K562 (cell line): ENCODE data around the gene FAM168B. TPM values are rescaled to one million over a fixed set of nuclear protein-coding genes. Genes with fewer than 3 reads are reported as not detected.
A peak's percentile ranks its signal among the peaks of the same experiment; 100 is the strongest.

Source experiments
- C11orf30 ChIP-seq: fragments of 450-650 bp; IDR thresholded peaks from 2 replicates; pipeline ENCODE4 v1.6.1; 2016; ENCODE audit warnings: low read depth, mild to moderate bottlenecking
- ELF1 ChIP-seq: fragments of 200-800 bp; sonication (Bioruptor generic); IDR thresholded peaks from 2 replicates; pipeline ENCODE4 v1.6.1; 2016; ENCODE audit warnings: missing genetic modification characterization, missing compliant biosample characterization
- HDAC1 ChIP-seq, 2 experiments: fragments of 450-650 bp; IDR thresholded peaks; 2 replicates each; pipeline ENCODE4 v1.6.1; 2016 to 2017; ENCODE audit warnings: inconsistent platforms in 1 of 2, mild to moderate bottlenecking in 1 of 2, moderate library complexity in 1 of 2
- RAD51 ChIP-seq: fragments of 450-650 bp; IDR thresholded peaks from 2 replicates; pipeline ENCODE4 v1.7.1; 2016; ENCODE audit warnings: low read depth, mild to moderate bottlenecking, borderline replicate concordance
- polyA plus RNA-seq, 8 experiments: library from polyadenylated mRNA; depleted of rRNA in 4 of 8; stranded (reverse) in 5 of 8; unstranded in 3 of 8; fragments of >200 nt; fragmentation: Nextera tagmentation in 2 of 8; fragmentation: Illumina TruSeq in 1 of 8; extraction: Ambion mirVana in 2 of 8; extraction: Trizol in 1 of 8; gene quantifications; 2 replicates each; pipeline versions ENCODE4 v1.2.1 to v1.2.3, GENCODE V29; 2011 to 2014; ENCODE audit warnings: inconsistent platforms in 1 of 8, missing spikeins in 1 of 8
- total RNA-seq, 7 experiments: library from RNA; depleted of rRNA in 6 of 7; stranded (reverse); fragments of >200 nt in 6 of 7; fragmentation: Illumina TruSeq in 2 of 7; extraction: Trizol in 2 of 7; gene quantifications; 2 replicates each; pipeline versions ENCODE4 v1.2.1 to v1.2.3, GENCODE V29; 2011 to 2021; ENCODE audit warnings: low replicate concordance in 1 of 7
- TF ChIP-seq, protein P1 (sequence below): sonication (generic); formaldehyde crosslinking; IDR thresholded peaks from 2 replicates; pipeline ENCODE4 v1.8.0; 2023; ENCODE audit warnings: mild to moderate bottlenecking, missing genetic modification reagents
- TF ChIP-seq, protein P2 (sequence below): fragments of 250-450 bp; sonication (Bioruptor Pico); IDR thresholded peaks from 2 replicates; pipeline ENCODE4 v1.5.0; 2021; ENCODE audit warnings: mild to moderate bottlenecking, borderline replicate concordance
- TF ChIP-seq, protein P3 (sequence below): fragments of 450-650 bp; IDR thresholded peaks from 2 replicates; pipeline ENCODE4 v1.6.1; 2016; ENCODE audit warnings: borderline replicate concordance
- TF ChIP-seq, protein P4 (sequence below): sonication (generic); formaldehyde crosslinking; IDR thresholded peaks from 2 replicates; pipeline ENCODE4 v1.8.0; 2022; ENCODE audit warnings: mild to moderate bottlenecking, missing genetic modification reagents

FAM168B gene
- total and polyA plus RNA-seq, 9 of the 15 experiments (the other 6 are each of a cell fraction or from before 2014, with no cell fraction given), result 3.3 to 76.0 (median 46.1) TPM

DNA sequence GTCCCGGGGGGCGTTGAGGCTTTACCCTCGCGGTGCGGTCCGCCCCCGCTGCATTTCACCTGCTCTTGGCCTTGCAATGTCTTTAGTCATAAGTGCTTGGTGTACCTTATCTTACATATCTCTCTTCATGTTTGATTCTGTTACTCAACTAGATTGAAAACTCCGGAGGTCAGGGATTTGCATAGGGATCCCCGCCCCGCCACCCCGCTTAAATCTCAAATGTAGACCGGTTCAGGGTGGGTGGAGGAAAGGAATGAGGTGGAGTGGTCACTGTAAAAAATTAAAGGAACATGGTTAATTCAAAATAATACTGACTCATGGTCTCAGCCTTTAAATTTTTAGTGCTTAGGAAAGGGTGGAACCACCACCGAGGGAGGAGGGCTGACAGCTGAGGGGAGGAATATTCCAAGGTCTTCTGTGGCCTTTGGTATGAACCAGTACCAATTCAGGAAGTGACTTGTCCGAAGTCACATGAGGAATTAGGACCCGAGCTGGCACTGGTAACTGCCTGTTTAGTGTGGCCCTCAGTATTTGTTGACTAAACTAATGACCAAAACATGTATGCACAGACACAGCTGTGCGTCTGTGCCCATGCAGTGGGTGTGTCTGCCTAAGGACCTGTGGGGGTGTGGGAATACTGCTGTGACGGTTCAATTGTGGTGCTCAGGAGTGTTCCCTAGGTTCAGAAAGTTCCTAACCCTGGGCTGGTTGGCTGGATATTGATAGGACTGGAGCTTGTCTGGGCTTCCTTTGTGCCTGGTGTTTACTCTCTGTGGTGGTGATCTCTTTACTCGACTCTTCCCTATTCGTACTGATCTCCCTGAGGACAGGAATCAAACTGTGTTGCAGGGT is 12.9 kb upstream of the FAM168B start (continued):
- TF ChIP-seq, protein P1, sequence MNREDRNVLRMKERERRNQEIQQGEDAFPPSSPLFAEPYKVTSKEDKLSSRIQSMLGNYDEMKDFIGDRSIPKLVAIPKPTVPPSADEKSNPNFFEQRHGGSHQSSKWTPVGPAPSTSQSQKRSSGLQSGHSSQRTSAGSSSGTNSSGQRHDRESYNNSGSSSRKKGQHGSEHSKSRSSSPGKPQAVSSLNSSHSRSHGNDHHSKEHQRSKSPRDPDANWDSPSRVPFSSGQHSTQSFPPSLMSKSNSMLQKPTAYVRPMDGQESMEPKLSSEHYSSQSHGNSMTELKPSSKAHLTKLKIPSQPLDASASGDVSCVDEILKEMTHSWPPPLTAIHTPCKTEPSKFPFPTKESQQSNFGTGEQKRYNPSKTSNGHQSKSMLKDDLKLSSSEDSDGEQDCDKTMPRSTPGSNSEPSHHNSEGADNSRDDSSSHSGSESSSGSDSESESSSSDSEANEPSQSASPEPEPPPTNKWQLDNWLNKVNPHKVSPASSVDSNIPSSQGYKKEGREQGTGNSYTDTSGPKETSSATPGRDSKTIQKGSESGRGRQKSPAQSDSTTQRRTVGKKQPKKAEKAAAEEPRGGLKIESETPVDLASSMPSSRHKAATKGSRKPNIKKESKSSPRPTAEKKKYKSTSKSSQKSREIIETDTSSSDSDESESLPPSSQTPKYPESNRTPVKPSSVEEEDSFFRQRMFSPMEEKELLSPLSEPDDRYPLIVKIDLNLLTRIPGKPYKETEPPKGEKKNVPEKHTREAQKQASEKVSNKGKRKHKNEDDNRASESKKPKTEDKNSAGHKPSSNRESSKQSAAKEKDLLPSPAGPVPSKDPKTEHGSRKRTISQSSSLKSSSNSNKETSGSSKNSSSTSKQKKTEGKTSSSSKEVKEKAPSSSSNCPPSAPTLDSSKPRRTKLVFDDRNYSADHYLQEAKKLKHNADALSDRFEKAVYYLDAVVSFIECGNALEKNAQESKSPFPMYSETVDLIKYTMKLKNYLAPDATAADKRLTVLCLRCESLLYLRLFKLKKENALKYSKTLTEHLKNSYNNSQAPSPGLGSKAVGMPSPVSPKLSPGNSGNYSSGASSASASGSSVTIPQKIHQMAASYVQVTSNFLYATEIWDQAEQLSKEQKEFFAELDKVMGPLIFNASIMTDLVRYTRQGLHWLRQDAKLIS (CRISPR knock-in tag), result 0 out of 2 replicates have a peak, but pooled peaks have one; percentile 36
- TF ChIP-seq, protein P2, sequence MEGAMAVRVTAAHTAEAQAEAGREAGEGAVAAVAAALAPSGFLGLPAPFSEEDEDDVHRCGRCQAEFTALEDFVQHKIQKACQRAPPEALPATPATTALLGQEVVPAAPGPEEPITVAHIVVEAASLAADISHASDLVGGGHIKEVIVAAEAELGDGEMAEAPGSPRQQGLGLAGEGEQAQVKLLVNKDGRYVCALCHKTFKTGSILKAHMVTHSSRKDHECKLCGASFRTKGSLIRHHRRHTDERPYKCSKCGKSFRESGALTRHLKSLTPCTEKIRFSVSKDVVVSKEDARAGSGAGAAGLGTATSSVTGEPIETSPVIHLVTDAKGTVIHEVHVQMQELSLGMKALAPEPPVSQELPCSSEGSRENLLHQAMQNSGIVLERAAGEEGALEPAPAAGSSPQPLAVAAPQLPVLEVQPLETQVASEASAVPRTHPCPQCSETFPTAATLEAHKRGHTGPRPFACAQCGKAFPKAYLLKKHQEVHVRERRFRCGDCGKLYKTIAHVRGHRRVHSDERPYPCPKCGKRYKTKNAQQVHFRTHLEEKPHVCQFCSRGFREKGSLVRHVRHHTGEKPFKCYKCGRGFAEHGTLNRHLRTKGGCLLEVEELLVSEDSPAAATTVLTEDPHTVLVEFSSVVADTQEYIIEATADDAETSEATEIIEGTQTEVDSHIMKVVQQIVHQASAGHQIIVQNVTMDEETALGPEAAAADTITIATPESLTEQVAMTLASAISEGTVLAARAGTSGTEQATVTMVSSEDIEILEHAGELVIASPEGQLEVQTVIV, result no peak
- TF ChIP-seq, protein P3, sequence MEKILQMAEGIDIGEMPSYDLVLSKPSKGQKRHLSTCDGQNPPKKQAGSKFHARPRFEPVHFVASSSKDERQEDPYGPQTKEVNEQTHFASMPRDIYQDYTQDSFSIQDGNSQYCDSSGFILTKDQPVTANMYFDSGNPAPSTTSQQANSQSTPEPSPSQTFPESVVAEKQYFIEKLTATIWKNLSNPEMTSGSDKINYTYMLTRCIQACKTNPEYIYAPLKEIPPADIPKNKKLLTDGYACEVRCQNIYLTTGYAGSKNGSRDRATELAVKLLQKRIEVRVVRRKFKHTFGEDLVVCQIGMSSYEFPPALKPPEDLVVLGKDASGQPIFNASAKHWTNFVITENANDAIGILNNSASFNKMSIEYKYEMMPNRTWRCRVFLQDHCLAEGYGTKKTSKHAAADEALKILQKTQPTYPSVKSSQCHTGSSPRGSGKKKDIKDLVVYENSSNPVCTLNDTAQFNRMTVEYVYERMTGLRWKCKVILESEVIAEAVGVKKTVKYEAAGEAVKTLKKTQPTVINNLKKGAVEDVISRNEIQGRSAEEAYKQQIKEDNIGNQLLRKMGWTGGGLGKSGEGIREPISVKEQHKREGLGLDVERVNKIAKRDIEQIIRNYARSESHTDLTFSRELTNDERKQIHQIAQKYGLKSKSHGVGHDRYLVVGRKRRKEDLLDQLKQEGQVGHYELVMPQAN, result peak; percentile 78
- TF ChIP-seq C11orf30 (0 out of 2 replicates have a peak, but pooled peaks have one; percentile 28), RAD51 (peak; percentile 65), ELF1 (tag) (peak; percentile 47; the same call in 1 of the 2 replicates), HDAC1 (IDR thresholded peaks at IDR 0.05) (peak in 1 of 2 experiments; percentile 81; a peak in 1 of 4 replicates)
- TF ChIP-seq, protein P4, sequence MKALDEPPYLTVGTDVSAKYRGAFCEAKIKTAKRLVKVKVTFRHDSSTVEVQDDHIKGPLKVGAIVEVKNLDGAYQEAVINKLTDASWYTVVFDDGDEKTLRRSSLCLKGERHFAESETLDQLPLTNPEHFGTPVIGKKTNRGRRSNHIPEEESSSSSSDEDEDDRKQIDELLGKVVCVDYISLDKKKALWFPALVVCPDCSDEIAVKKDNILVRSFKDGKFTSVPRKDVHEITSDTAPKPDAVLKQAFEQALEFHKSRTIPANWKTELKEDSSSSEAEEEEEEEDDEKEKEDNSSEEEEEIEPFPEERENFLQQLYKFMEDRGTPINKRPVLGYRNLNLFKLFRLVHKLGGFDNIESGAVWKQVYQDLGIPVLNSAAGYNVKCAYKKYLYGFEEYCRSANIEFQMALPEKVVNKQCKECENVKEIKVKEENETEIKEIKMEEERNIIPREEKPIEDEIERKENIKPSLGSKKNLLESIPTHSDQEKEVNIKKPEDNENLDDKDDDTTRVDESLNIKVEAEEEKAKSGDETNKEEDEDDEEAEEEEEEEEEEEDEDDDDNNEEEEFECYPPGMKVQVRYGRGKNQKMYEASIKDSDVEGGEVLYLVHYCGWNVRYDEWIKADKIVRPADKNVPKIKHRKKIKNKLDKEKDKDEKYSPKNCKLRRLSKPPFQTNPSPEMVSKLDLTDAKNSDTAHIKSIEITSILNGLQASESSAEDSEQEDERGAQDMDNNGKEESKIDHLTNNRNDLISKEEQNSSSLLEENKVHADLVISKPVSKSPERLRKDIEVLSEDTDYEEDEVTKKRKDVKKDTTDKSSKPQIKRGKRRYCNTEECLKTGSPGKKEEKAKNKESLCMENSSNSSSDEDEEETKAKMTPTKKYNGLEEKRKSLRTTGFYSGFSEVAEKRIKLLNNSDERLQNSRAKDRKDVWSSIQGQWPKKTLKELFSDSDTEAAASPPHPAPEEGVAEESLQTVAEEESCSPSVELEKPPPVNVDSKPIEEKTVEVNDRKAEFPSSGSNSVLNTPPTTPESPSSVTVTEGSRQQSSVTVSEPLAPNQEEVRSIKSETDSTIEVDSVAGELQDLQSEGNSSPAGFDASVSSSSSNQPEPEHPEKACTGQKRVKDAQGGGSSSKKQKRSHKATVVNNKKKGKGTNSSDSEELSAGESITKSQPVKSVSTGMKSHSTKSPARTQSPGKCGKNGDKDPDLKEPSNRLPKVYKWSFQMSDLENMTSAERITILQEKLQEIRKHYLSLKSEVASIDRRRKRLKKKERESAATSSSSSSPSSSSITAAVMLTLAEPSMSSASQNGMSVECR (CRISPR knock-in tag), result 0 out of 2 replicates have a peak, but pooled peaks have one; percentile 15
